Nephron progenitor cell (in vitro differentiated cells): ENCODE data around the gene KHDRBS2.

Experiments
- DNase-seq: peaks from one replicate; pipeline ENCODE4 v3.0.0; 2021
- H3K27ac Mint-ChIP-seq: 2 replicates; pipeline ENCODE4 v1.8.0; 2021; ENCODE audit warnings: mild to moderate bottlenecking, moderate library complexity, mixed read lengths
- H3K27me3 Mint-ChIP-seq: 2 replicates; pipeline ENCODE4 v1.8.0; 2021; ENCODE audit warnings: mild to moderate bottlenecking, low read depth, mixed read lengths; ENCODE audit not compliant: poor library complexity
- H3K36me3 Mint-ChIP-seq: 2 replicates; pipeline ENCODE4 v1.8.0; 2021; ENCODE audit warnings: low read depth, mixed read lengths
- H3K4me1 Mint-ChIP-seq: 2 replicates; pipeline ENCODE4 v1.8.0; 2021; ENCODE audit warnings: mixed read lengths
- H3K4me3 Mint-ChIP-seq: 2 replicates; pipeline ENCODE4 v1.8.0; 2021; ENCODE audit warnings: mild to moderate bottlenecking, moderate library complexity, mixed read lengths
- H3K9me3 Mint-ChIP-seq: 2 replicates; pipeline ENCODE4 v1.8.0; 2021; ENCODE audit warnings: mild to moderate bottlenecking, moderate library complexity, mixed read lengths
- TF ChIP-seq, protein P1 (sequence below): fragments of 200-600 bp; sonication (generic); IDR thresholded peaks from 2 replicates; pipeline ENCODE4 v1.5.0; 2021; ENCODE audit warnings: antibody characterized with exemption

Gene KHDRBS2

DNA sequence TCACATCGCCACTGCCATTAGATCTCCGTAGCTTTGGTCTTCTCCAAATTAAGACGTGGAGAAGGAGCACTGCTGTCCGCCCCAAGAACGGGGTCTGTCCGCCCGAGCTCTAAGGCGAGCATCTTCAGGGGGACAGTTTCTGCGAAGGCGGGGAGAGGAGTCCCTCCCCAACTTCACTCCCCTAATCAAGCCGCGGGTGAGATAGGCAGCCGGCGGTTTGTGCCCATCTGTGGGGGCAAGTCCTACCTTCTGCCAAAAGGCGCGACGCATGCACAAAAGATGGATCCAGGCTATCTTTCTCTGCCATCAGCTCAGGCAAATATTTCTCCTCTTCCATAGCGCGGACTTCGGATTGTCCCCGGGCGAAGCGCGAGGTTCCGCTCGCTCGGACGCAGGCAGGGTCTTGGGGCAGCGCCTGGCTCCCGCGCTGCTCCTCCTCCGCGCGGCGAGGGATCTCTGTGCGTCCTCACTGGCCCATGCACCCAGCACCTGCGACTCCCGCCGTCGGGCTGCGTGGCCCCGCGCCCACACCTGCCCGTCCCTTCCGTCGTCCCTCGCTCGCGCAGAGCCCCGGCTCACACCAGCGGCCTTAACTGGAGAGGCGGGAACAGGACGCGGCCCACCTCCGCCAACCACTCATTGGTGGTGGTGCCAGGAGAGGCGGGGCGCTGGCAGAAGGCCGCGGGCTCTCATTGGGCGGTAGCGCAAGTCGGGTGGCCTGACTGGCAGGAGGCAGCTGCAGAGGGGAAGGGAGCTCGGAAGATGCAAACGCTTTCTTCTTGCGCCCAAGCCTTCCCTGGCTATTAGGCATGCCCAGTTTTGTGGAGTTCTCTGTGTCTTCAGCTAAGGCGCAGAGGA lies at the start of gene KHDRBS2:
TSS of gene KHDRBS2 (minus strand) at position 614 of the 858 bp plus-strand sequence.
- Mint-ChIP-seq H3K27me3 (peaks cover 36% of the 10 kb centered on the region), H3K27ac (no peak within 1 kb of the TSS)

DNA sequence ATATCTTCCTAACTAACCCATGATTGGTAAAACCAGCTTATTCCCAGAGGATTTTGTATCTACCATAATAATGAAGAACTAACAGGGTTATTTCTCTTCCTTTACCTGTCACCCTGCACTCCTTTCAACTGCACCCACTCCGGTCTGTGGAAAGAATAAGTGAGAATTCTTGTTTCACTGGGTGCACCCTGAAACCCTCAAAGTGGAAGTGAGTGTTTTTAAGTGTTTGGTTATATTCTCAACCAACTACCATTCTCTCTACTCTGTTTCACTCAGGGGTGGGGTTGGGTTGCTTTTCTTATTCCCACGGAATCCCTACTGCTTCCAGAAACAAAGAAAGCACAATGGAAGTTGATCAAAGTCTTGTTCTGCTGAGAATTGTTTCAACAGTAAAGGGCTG lies 42.6 kb upstream of the KHDRBS2 start:
- peaks cover 7% of the 10 kb centered on the region for H3K4me1 Mint-ChIP-seq
- H3K27me3 Mint-ChIP-seq, result no peaks in the 10 kb centered on the region

More for the DNA sequence above, at the start of gene KHDRBS2:
- peaks cover 23% of the 10 kb centered on the region for H3K4me1 Mint-ChIP-seq
- peak within 1 kb of the TSS; percentile 89 for H3K4me3 Mint-ChIP-seq
- no peaks in the 10 kb centered on the region for H3K9me3 Mint-ChIP-seq
- DNase-seq, result peak; percentile 92
- H3K36me3 Mint-ChIP-seq, result no peaks in the 10 kb centered on the region
- TF ChIP-seq, protein P1, sequence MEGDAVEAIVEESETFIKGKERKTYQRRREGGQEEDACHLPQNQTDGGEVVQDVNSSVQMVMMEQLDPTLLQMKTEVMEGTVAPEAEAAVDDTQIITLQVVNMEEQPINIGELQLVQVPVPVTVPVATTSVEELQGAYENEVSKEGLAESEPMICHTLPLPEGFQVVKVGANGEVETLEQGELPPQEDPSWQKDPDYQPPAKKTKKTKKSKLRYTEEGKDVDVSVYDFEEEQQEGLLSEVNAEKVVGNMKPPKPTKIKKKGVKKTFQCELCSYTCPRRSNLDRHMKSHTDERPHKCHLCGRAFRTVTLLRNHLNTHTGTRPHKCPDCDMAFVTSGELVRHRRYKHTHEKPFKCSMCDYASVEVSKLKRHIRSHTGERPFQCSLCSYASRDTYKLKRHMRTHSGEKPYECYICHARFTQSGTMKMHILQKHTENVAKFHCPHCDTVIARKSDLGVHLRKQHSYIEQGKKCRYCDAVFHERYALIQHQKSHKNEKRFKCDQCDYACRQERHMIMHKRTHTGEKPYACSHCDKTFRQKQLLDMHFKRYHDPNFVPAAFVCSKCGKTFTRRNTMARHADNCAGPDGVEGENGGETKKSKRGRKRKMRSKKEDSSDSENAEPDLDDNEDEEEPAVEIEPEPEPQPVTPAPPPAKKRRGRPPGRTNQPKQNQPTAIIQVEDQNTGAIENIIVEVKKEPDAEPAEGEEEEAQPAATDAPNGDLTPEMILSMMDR, result no peak

DNA sequence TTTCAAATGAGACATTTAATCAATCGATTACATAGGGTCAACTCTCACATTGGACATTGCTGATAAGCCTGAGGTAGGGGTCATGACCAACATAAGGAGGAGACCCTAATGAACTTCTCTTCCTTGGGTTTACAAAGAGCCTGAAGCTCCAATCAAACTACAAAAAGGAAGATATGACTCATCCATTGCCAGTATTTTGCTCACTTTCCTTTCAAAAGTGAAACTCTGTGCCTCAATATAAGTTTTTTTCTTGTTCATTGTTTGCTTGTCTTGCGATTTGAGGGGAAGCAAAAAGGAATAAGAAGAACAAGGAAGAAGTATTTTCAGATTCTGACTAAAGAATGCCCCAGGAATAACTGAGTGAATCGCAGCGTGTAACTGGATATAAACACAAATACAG lies 38.8 kb upstream of the KHDRBS2 start:
- H3K4me3 Mint-ChIP-seq, result no peak overlapping the region
- H3K27me3 Mint-ChIP-seq, result no peaks in the 10 kb centered on the region
- H3K4me1 Mint-ChIP-seq, result peaks cover 8% of the 10 kb centered on the region
- no peak for DNase-seq
- no peak overlapping the region for H3K27ac Mint-ChIP-seq
- TF ChIP-seq, protein P1, result no peak
- no peaks in the 10 kb centered on the region for H3K9me3 Mint-ChIP-seq
- no peaks in the 10 kb centered on the region for H3K36me3 Mint-ChIP-seq

More for the DNA sequence above, 42.6 kb upstream of the KHDRBS2 start:
- H3K9me3 Mint-ChIP-seq, result peaks cover 13% of the 10 kb centered on the region
- DNase-seq, result no peak
- no peaks in the 10 kb centered on the region for H3K36me3 Mint-ChIP-seq
- no peak overlapping the region for H3K27ac Mint-ChIP-seq
- TF ChIP-seq, protein P1, result no peak
- no peak overlapping the region for H3K4me3 Mint-ChIP-seq

DNA sequence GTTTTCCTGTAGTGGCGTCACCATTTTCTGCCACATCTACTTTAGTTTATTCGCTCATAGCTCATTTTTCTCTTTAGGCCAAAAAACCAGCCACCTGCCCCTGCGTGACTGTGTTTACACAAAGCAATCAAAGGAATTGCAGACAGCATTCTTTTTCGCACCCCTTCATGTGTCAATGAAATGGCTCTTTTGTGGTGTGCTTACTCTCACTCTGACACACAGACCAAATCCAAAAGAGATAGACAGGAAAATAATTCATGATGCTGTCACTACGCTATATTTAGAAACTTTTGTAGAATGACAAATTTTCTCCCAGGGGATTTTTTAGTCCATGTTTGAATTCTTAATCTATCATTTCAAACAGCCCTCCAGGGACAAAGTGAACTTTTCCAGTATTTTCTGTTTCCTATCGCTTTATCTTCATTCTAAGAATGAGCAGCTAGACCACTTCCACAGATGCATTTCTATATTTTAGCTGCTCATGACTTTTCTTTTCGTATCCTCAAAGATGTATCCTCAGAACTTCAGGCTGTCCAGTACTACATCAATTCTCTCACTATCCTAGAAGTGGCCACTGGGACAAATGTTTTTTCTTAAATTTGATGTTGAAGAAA lies 37.9 kb upstream of the KHDRBS2 start:
- H3K27me3 Mint-ChIP-seq, result no peaks in the 10 kb centered on the region
- no peaks in the 10 kb centered on the region for H3K36me3 Mint-ChIP-seq
- peak overlapping the region; percentile 24 for H3K27ac Mint-ChIP-seq
- peaks cover 8% of the 10 kb centered on the region for H3K4me1 Mint-ChIP-seq
- H3K9me3 Mint-ChIP-seq, result no peaks in the 10 kb centered on the region
- no peak for DNase-seq
- H3K4me3 Mint-ChIP-seq, result no peak overlapping the region
- TF ChIP-seq, protein P1, result no peak

DNA sequence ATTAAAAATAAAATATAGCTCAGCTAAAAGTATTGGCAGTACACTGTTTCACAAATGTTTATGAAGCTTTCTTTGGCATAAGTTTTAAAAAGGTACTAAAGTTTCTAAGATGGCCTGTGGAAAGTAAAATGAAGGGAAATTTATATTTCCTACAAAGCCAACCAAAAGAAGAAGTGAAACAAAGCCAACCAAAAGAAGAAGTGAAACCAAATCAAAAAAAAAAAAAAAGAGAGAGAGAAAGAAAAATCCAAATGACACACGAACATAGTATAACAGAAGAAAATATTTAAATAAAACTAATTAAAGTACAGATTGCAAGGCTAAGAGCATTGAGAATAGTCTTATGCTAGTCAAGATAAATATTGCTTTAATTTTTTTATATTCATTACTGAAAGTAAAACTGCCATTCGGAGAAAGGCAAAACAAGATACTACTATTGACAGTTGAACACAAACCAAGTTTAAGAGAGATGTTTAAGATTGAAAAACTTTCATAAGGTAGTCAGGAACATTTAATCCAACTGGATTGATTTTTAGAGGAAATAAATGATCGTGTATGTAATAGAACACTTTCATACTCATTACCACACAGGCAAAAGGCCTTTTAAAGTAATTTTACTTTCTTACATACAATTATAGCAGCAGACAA lies 12.8 kb upstream of the KHDRBS2 start:
- no peak overlapping the region for H3K27ac Mint-ChIP-seq
- DNase-seq, result no peak

More for the DNA sequence above, 12.8 kb upstream of the KHDRBS2 start:
- Mint-ChIP-seq H3K9me3 (peaks cover 4% of the 10 kb centered on the region), H3K27me3 (no peaks in the 10 kb centered on the region), H3K36me3 (no peaks in the 10 kb centered on the region), H3K4me3 (no peak overlapping the region), H3K4me1 (no peaks in the 10 kb centered on the region)
- TF ChIP-seq, protein P1, result no peak
